ENCODE measurements around the gene NAA80. TPM values are rescaled to one million over a fixed set of nuclear protein-coding genes. Genes with fewer than 3 reads are reported as not detected.

Gene NAA80
- total RNA-seq, 1 donor from 2014 or later = 16.2 TPM

DNA sequence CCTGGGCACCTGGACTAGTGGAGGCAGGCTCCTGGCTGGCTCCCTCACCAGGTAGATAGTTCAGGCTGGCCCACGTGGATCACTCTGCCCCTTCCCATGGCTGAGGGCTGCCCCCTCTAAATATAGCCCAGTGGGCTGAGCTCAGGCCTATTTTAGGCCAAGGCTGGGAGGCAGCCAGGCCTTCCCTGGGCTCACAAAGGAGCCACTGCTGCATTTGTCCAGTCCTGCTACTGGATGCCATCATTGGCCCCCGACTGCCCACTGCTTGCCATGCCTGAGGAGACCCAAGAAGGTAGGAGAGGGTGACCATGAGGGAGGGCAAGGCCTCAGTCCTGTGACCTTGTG, 20.4 kb downstream of the NAA80 start, which contains the start of gene LSMEM2:
Gene LSMEM2, plus strand, starts transcription at position 208 of the 345 bp plus-strand sequence. Its CDS starts 27 bp downstream, at position 235.
- no peak within 1 kb of the TSS for H3K4me3 Mint-ChIP-seq (ENCODE audit: unreplicated experiment)
- TF ChIP-seq, protein P1, sequence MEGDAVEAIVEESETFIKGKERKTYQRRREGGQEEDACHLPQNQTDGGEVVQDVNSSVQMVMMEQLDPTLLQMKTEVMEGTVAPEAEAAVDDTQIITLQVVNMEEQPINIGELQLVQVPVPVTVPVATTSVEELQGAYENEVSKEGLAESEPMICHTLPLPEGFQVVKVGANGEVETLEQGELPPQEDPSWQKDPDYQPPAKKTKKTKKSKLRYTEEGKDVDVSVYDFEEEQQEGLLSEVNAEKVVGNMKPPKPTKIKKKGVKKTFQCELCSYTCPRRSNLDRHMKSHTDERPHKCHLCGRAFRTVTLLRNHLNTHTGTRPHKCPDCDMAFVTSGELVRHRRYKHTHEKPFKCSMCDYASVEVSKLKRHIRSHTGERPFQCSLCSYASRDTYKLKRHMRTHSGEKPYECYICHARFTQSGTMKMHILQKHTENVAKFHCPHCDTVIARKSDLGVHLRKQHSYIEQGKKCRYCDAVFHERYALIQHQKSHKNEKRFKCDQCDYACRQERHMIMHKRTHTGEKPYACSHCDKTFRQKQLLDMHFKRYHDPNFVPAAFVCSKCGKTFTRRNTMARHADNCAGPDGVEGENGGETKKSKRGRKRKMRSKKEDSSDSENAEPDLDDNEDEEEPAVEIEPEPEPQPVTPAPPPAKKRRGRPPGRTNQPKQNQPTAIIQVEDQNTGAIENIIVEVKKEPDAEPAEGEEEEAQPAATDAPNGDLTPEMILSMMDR (IDR thresholded peaks at IDR 0.05) = no peak
- H3K27ac Mint-ChIP-seq (ENCODE audit: unreplicated experiment) = no peak within 1 kb of the TSS
- no peaks in the 10 kb centered on the region for H3K36me3 Mint-ChIP-seq (ENCODE audit: unreplicated experiment)
- peaks cover 14% of the 10 kb centered on the region for H3K4me1 Mint-ChIP-seq (ENCODE audit: unreplicated experiment)
- DNase-seq (ENCODE audit: extremely low spot score, unreplicated experiment) = no peak
- H3K27me3 Mint-ChIP-seq (ENCODE audit: unreplicated experiment) = peaks cover 16% of the 10 kb centered on the region
- H3K9me3 Mint-ChIP-seq (ENCODE audit: unreplicated experiment) = no peaks in the 10 kb centered on the region

DNA sequence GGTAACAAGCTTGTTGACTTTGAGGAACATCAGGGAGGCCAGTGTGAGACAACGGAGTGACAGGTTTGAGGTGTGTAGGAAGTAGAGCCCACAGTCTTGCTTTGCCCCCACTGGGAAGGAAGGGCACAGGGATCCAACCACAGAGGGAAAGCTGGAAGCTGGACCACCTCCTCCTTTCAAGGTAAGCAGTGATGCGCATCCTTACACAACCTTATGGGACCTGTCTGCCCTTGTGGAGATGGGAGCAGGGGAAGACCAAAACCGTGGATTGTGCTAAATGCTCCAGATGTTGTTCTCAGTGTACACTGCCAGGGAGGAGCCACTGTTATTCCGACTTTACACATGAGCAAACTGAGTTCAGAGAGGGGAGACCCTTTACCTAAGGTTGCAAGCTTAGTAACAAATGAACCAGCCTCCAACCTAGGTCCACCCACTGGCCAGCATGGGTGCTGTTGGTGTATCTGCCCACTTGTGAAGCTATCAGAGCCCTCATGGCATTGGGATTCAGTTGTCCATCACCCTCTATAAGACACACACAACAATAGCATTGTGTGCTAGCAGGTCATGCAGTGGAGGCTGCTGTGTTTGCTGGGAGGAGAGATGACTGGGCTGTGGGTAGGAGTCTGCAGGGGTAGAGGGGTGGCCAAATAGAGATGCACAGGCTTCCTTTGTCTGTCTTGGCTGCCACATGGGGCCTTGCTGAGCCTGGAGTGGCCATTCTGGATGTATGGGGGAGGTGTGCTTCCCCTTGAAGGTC, 20.9 kb downstream of the NAA80 start:
- H3K36me3 Mint-ChIP-seq (ENCODE audit: unreplicated experiment) = no peaks in the 10 kb centered on the region
- H3K27ac Mint-ChIP-seq (ENCODE audit: unreplicated experiment) = no peak overlapping the region
- no peak overlapping the region for H3K4me3 Mint-ChIP-seq (ENCODE audit: unreplicated experiment)
- peaks cover 14% of the 10 kb centered on the region for H3K4me1 Mint-ChIP-seq (ENCODE audit: unreplicated experiment)
- H3K9me3 Mint-ChIP-seq (ENCODE audit: unreplicated experiment) = no peaks in the 10 kb centered on the region
- TF ChIP-seq, protein P1 (IDR thresholded peaks at IDR 0.05) = no peak
- no peak for DNase-seq (ENCODE audit: extremely low spot score, unreplicated experiment)
- H3K27me3 Mint-ChIP-seq (ENCODE audit: unreplicated experiment) = peaks cover 16% of the 10 kb centered on the region

DNA sequence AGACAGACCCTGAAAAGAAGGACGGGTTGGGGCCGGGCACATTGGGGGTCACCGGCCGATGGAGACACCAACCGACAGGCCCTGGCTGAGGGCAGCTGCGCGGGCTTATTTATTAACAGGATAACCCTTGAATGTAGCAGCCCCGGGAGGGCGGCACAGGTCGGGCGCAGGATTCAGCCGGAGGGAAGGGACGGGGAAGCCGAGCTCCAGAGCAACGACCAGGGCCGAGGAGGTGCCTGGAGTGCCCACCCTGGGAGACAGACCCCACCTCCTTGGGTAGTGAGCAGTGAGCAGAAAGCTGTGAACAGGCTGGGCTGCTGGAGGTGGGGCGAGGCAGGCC, 22.5 kb downstream of the NAA80 start:
- peaks cover 17% of the 10 kb centered on the region for H3K4me1 Mint-ChIP-seq (ENCODE audit: unreplicated experiment)
- TF ChIP-seq, protein P1 (IDR thresholded peaks at IDR 0.05) = no peak
- H3K27me3 Mint-ChIP-seq (ENCODE audit: unreplicated experiment) = peaks cover 16% of the 10 kb centered on the region
- DNase-seq (ENCODE audit: extremely low spot score, unreplicated experiment) = no peak
- no peak overlapping the region for H3K27ac Mint-ChIP-seq (ENCODE audit: unreplicated experiment)
- no peaks in the 10 kb centered on the region for H3K9me3 Mint-ChIP-seq (ENCODE audit: unreplicated experiment)
- no peaks in the 10 kb centered on the region for H3K36me3 Mint-ChIP-seq (ENCODE audit: unreplicated experiment)
- no peak overlapping the region for H3K4me3 Mint-ChIP-seq (ENCODE audit: unreplicated experiment)

DNA sequence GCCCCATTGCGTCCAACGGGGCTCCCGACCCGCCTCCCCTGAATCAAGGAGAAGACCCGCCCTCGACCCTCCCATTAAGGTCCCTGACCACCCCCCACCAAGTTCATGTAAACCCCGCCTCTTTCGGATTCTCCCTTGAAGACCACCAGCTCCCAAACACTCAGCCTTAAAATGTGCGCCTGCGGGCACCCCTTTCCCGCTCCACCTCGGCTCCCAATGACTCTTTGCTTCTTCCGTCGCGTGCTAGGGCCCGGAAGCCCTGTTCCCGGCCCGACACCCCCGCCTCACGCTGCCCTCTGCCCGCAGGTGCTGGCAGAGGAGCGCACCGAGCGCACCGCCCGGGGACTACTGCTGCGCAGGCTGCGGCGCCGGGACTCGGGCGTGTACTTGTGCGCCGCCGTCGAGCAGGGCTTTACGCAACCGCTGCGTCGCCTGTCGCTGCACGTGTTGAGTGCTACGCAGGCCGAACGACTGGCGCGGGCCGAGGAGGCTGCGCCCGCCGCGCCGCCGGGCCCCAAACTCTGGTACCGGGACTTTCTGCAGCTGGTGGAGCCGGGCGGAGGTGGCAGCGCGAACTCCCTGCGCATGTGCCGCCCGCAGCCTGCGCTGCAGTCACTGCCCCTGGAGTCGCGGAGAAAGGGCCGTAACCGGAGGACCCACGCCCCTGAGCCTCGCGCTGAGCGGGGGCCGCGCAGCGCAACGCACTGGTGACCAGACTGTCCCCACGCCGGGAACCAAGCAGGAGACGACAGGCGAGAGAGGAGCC, 23.0 kb downstream of the NAA80 start:
- Mint-ChIP-seq H3K9me3 (ENCODE audit: unreplicated experiment) (no peaks in the 10 kb centered on the region), H3K27ac (ENCODE audit: unreplicated experiment) (no peak overlapping the region), H3K27me3 (ENCODE audit: unreplicated experiment) (peaks cover 16% of the 10 kb centered on the region), H3K4me3 (ENCODE audit: unreplicated experiment) (no peak overlapping the region), H3K36me3 (ENCODE audit: unreplicated experiment) (no peaks in the 10 kb centered on the region), H3K4me1 (ENCODE audit: unreplicated experiment) (peaks cover 17% of the 10 kb centered on the region)
- no peak for DNase-seq (ENCODE audit: extremely low spot score, unreplicated experiment)
- TF ChIP-seq, protein P1 (IDR thresholded peaks at IDR 0.05) = no peak
